DND-41 (cell line): ENCODE results near the gene POU3F3.

Source experiments
- ATAC-seq: fragments of 200-7000 bp; cut with Tn5 transposase; 3 replicates; pipeline ENCODE4 v1.9.1; 2021; ENCODE audit warnings: low read depth; ENCODE audit not compliant: insufficient read depth
- DNase-seq: peaks from one replicate; pipeline ENCODE4 v3.0.0-alpha.2; 2020
- H2AFZ ChIP-seq: 2 replicates; pipeline ENCODE4 v1.6.0; 2012; ENCODE audit warnings: low read depth, low read length
- H3K27ac ChIP-seq: 2 replicates; pipeline ENCODE4 v1.5.1; 2012; ENCODE audit warnings: low read length, inconsistent platforms
- H3K27me3 ChIP-seq: fragments of 200-600 bp; sonication (generic); 2 replicates; pipeline ENCODE4 v1.6.0; 2012; ENCODE audit warnings: low read length, mild to moderate bottlenecking, inconsistent platforms; ENCODE audit not compliant: insufficient read depth, poor library complexity
- H3K36me3 ChIP-seq: 2 replicates; pipeline ENCODE4 v1.5.1; 2012; ENCODE audit warnings: low read length, inconsistent platforms; ENCODE audit not compliant: insufficient read depth
- H3K4me1 ChIP-seq: 2 replicates; pipeline ENCODE4 v1.5.1; 2012; ENCODE audit warnings: mild to moderate bottlenecking, low read length; ENCODE audit not compliant: insufficient read depth
- H3K4me2 ChIP-seq: 2 replicates; pipeline ENCODE4 v1.6.0; 2012; ENCODE audit warnings: mild to moderate bottlenecking, moderate library complexity, low read length, inconsistent platforms; ENCODE audit not compliant: insufficient read depth
- H3K4me3 ChIP-seq, 2 experiments: fragments of 200-600 bp in 1 of 2; shearing (Covaris generic) in 1 of 2; 2 replicates each; pipeline ENCODE4 v1.5.1; 2012 to 2016; ENCODE audit warnings: inconsistent platforms in 2 of 2, low read length in 2 of 2, mild to moderate bottlenecking in 2 of 2, low read depth in 1 of 2, moderate library complexity in 1 of 2
- H3K79me2 ChIP-seq: 2 replicates; pipeline ENCODE4 v1.6.0; 2012; ENCODE audit warnings: low read length, inconsistent platforms; ENCODE audit not compliant: insufficient read depth
- H3K9ac ChIP-seq: 2 replicates; pipeline ENCODE4 v1.6.0; 2012; ENCODE audit warnings: low read depth, mild to moderate bottlenecking, inconsistent platforms, low read length, moderate library complexity
- H3K9me3 ChIP-seq: 2 replicates; pipeline ENCODE4 v1.5.1; 2012; ENCODE audit warnings: low read length, moderate library complexity, mild to moderate bottlenecking, inconsistent platforms; ENCODE audit not compliant: insufficient read depth, severe bottlenecking
- H4K20me1 ChIP-seq: 2 replicates; pipeline ENCODE4 v1.6.0; 2012; ENCODE audit warnings: low read length; ENCODE audit not compliant: insufficient read depth
- CTCF ChIP-seq: IDR thresholded peaks from 2 replicates; pipeline ENCODE4 v1.5.1; 2012; ENCODE audit warnings: borderline replicate concordance, low read length, moderate library complexity, mild to moderate bottlenecking; ENCODE audit not compliant: poor library complexity, severe bottlenecking; ENCODE audit errors: extremely low read depth
- EZH2 ChIP-seq: IDR thresholded peaks from 3 replicates; pipeline ENCODE4 v1.6.1; 2012; ENCODE audit warnings: borderline replicate concordance, low read depth, mild to moderate bottlenecking, moderate library complexity, low read length, inconsistent platforms; ENCODE audit not compliant: severe bottlenecking

The POU3F3 gene

GRCh38 chr2:104846786-104847585, 6.9 kb upstream of the POU3F3 start:
- no peak overlapping the region for H3K27ac ChIP-seq
- H3K4me2 ChIP-seq = no peak overlapping the region
- H3K27me3 ChIP-seq = peaks cover 3% of the 10 kb centered on the region
- ATAC-seq (no peak), DNase-seq (no peak)
- no peaks in the 10 kb centered on the region for H4K20me1 ChIP-seq
- no peaks in the 10 kb centered on the region for H3K9me3 ChIP-seq
- no peaks in the 10 kb centered on the region for H3K4me1 ChIP-seq
- TF ChIP-seq EZH2 (no peak), CTCF (no peak)
- H3K79me2 ChIP-seq = no peaks in the 10 kb centered on the region
- H3K4me3 ChIP-seq = no peak overlapping the region
- no peak overlapping the region for H2AFZ ChIP-seq
- no peaks in the 10 kb centered on the region for H3K36me3 ChIP-seq
- H3K9ac ChIP-seq = no peak overlapping the region

- Histone ChIP-seq H3K27ac (no peak overlapping the region), H3K4me3 (no peak overlapping the region), H3K4me2 (no peak overlapping the region), H3K27me3 (peaks cover 3% of the 10 kb centered on the region), H2AFZ (no peak overlapping the region), H4K20me1 (no peaks in the 10 kb centered on the region), H3K36me3 (no peaks in the 10 kb centered on the region), H3K79me2 (no peaks in the 10 kb centered on the region), H3K4me1 (no peaks in the 10 kb centered on the region), H3K9ac (no peak overlapping the region), H3K9me3 (no peaks in the 10 kb centered on the region)
- no peak for TF ChIP-seq CTCF
- TF ChIP-seq EZH2 = no peak
- DNase-seq (no peak), ATAC-seq (no peak)
Observed at GRCh38 chr2:104847586-104848160, 6.2 kb upstream of the POU3F3 start.

GRCh38 chr2:104848526-104848925, 5.4 kb upstream of the POU3F3 start:
- Histone ChIP-seq H3K9ac (no peak overlapping the region), H4K20me1 (no peaks in the 10 kb centered on the region), H3K4me3 (no peak overlapping the region), H3K4me1 (no peaks in the 10 kb centered on the region), H3K4me2 (no peak overlapping the region), H3K36me3 (no peaks in the 10 kb centered on the region), H3K9me3 (no peaks in the 10 kb centered on the region), H3K27ac (no peak overlapping the region), H3K79me2 (no peaks in the 10 kb centered on the region), H2AFZ (no peak overlapping the region), H3K27me3 (peaks cover 3% of the 10 kb centered on the region)
- DNase-seq = no peak
- TF ChIP-seq EZH2 (no peak), CTCF (no peak)
- no peak for ATAC-seq
